HG03457 (cell line): ENCODE measurements around the gene OR2AK2.
A peak's percentile ranks its signal among the peaks of the same experiment; 100 is the strongest.

Experiments
- ATAC-seq: cut with Tn5 transposase; IDR thresholded peaks from one replicate; pipeline ENCODE4 v1.9.1; 2021; ENCODE audit warnings: moderate number of reproducible peaks; ENCODE audit not compliant: unreplicated experiment

OR2AK2 gene

GRCh38 chr1:247964933-247965332, at the start of gene OR2AK2:
Gene OR2AK2 (plus strand): TSS chr1:247965233. CDS start chr1:247965377, 144 bp downstream.
- ATAC-seq: no peak

GRCh38 chr1:247919952-247920351, 45.1 kb upstream of the OR2AK2 start, which contains the start of gene OR2T8:
Gene OR2T8 (plus strand): TSS chr1:247920252. CDS start chr1:247921018, 766 bp downstream.
- no peak for ATAC-seq

GRCh38 chr1:247923941-247924340, 41.1 kb upstream of the OR2AK2 start:
- no peak for ATAC-seq

GRCh38 chr1:247924868-247925267, 40.2 kb upstream of the OR2AK2 start, which contains the start of gene OR2AJ1:
Gene OR2AJ1 (plus strand): TSS chr1:247924889. CDS start chr1:247933769, 8,880 bp downstream.
- ATAC-seq: no peak

- ATAC-seq: no peak
These were observed 31.0 kb upstream of the OR2AK2 start for GRCh38 chr1:247933989-247934388.

GRCh38 chr1:247935781-247936180, 29.3 kb upstream of the OR2AK2 start:
- ATAC-seq: no peak

GRCh38 chr1:247936415-247936814, 28.6 kb upstream of the OR2AK2 start:
- no peak for ATAC-seq

- ATAC-seq: peak; percentile 100
These were observed 27.9 kb upstream of the OR2AK2 start for GRCh38 chr1:247936965-247937734.

- ATAC-seq: no peak
These were observed 22.4 kb upstream of the OR2AK2 start for GRCh38 chr1:247942624-247943023.

- no peak for ATAC-seq
These were observed 16.5 kb upstream of the OR2AK2 start, which contains the start of gene OR2L8 for GRCh38 chr1:247948558-247948957. Gene OR2L8 (plus strand): TSS chr1:247948858. CDS start chr1:247948858, 0 bp downstream.

GRCh38 chr1:247953408-247953807, 11.6 kb upstream of the OR2AK2 start:
- ATAC-seq: no peak

- no peak for ATAC-seq
These were observed 3.2 kb upstream of the OR2AK2 start for GRCh38 chr1:247961791-247962190.

- ATAC-seq: no peak
These were observed 2.0 kb upstream of the OR2AK2 start for GRCh38 chr1:247962911-247963588.

- peak; percentile 92 for ATAC-seq
These were observed 1.6 kb downstream of the OR2AK2 start for GRCh38 chr1:247966532-247967204.

GRCh38 chr1:247992986-247993385, 28.0 kb downstream of the OR2AK2 start:
- ATAC-seq: no peak

GRCh38 chr1:247998811-247999210, 33.8 kb downstream of the OR2AK2 start:
- no peak for ATAC-seq

GRCh38 chr1:248000169-248000568, 35.1 kb downstream of the OR2AK2 start:
- no peak for ATAC-seq

GRCh38 chr1:248007778-248008177, 42.7 kb downstream of the OR2AK2 start:
- no peak for ATAC-seq

- ATAC-seq: no peak
These were observed 44.6 kb downstream of the OR2AK2 start for GRCh38 chr1:248009681-248010080.

GRCh38 chr1:248013229-248013710, 48.2 kb downstream of the OR2AK2 start, which contains the start of gene OR2L5:
Gene OR2L5 (plus strand): TSS chr1:248013660. CDS start chr1:248021948, 8,288 bp downstream.
- no peak for ATAC-seq

GRCh38 chr1:248015803-248016202, 50.8 kb downstream of the OR2AK2 start:
- ATAC-seq: no peak
